Activated CD8-positive, alpha-beta memory T cell treated with anti-CD3 and anti-CD28 coated beads for 4 hours (primary cell): ENCODE data around the gene CLEC4M.
"Not testable (repeated sequence)": the region's sequence is repeated elsewhere in the genome, so short reads cannot be mapped to it uniquely, and the experiment has no call there.

Source experiments
- DNase-seq, 2 donors: peaks; one replicate each; pipeline ENCODE4 v3.0.0-alpha.2; 2020; ENCODE audit warnings: low read depth in 2 of 2

CLEC4M gene

GRCh38 chr19:7806876-7807275 is 43.8 kb downstream of the CLEC4M start:
- DNase-seq: no peak

GRCh38 chr19:7808108-7808507 is 45.1 kb downstream of the CLEC4M start:
- no peak for DNase-seq

- no peak for DNase-seq
Observed at GRCh38 chr19:7811989-7812388, 48.9 kb downstream of the CLEC4M start.

GRCh38 chr19:7815325-7815724 is 52.3 kb downstream of the CLEC4M start:
- no peak for DNase-seq

- DNase-seq: not testable (repeated sequence)
Observed at GRCh38 chr19:7816040-7816439, 53.0 kb downstream of the CLEC4M start.

- no peak for DNase-seq
Observed at GRCh38 chr19:7817801-7818200, 54.8 kb downstream of the CLEC4M start.

- no peak for DNase-seq
Observed at GRCh38 chr19:7818806-7819205, 55.8 kb downstream of the CLEC4M start.
